ENCODE results near the gene OR11G2.
"Not testable (repeated sequence)": the region's sequence is repeated elsewhere in the genome, so short reads cannot be mapped to it uniquely, and the experiment has no call there.

OR11G2 gene

DNA sequence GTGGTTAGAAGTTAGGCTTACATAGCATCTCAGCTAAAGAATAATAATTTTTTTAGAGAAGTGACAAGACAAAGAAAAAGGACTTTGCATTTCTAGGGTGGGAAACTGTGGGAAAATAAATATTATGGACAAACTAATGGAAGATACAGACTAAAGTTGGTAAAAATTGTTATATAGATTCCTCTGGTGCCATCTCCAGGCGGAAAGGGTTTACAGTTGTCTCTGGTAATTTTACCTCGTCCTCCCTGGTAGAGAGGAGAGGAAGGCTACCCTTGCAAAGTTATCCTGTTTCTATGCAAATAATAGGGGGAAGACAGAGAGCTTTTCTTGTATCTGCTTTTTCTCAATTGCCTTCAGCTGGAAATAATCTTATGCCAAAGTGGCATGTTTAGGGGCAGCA, 5.2 kb downstream of the OR11G2 start:
- Histone ChIP-seq H3K4me3 (ENCODE audit: insufficient read length, low read depth) (no peak overlapping the region), H3K9ac (ENCODE audit: insufficient read length, low read depth) (no peak overlapping the region), H3K36me3 (ENCODE audit: insufficient read depth, insufficient read length, low read length) (no peaks in the 10 kb centered on the region), H3K27me3 (ENCODE audit: insufficient read depth, insufficient read length) (no peaks in the 10 kb centered on the region), H3K4me1 (ENCODE audit: insufficient read depth, insufficient read length) (no peaks in the 10 kb centered on the region), H3K9me3 (ENCODE audit: insufficient read depth, low read length) (no peaks in the 10 kb centered on the region)
- no peak for DNase-seq (ENCODE audit: low read depth, low spot score)
- TF ChIP-seq ZNF274 (IDR thresholded peaks at IDR 0.05; ENCODE audit: low read depth, low read length) (no peak), SUZ12 (IDR thresholded peaks at IDR 0.05; ENCODE audit: extremely low read depth, insufficient read depth, insufficient read length) (no peak), YY1 (IDR thresholded peaks at IDR 0.05; ENCODE audit: insufficient read depth, insufficient read length) (no peak)

DNA sequence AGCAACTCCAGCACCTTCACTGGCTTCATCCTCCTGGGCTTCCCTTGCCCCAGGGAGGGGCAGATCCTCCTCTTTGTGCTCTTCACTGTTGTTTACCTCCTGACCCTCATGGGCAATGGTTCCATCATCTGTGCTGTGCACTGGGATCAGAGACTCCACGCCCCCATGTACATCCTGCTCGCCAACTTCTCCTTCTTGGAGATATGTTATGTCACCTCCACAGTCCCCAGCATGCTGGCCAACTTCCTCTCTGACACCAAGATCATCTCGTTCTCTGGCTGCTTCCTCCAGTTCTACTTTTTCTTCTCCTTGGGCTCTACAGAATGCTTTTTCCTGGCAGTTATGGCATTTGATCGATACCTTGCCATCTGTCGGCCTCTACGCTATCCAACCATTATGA, 6.8 kb downstream of the OR11G2 start:
- TF ChIP-seq SUZ12 (IDR thresholded peaks at IDR 0.05; ENCODE audit: extremely low read depth, insufficient read depth, insufficient read length): no peak
- TF ChIP-seq ZNF274 (IDR thresholded peaks at IDR 0.05; ENCODE audit: low read depth, low read length): no peak
- no peak for TF ChIP-seq YY1 (IDR thresholded peaks at IDR 0.05; ENCODE audit: insufficient read depth, insufficient read length)
- no peak for DNase-seq (ENCODE audit: low read depth, low spot score)
- Histone ChIP-seq H3K36me3 (ENCODE audit: insufficient read depth, insufficient read length, low read length) (no peaks in the 10 kb centered on the region), H3K9me3 (ENCODE audit: insufficient read depth, low read length) (no peaks in the 10 kb centered on the region), H3K4me3 (ENCODE audit: insufficient read length, low read depth) (no peak overlapping the region), H3K4me1 (ENCODE audit: insufficient read depth, insufficient read length) (no peaks in the 10 kb centered on the region), H3K9ac (ENCODE audit: insufficient read length, low read depth) (no peak overlapping the region), H3K27me3 (ENCODE audit: insufficient read depth, insufficient read length) (no peaks in the 10 kb centered on the region)

DNA sequence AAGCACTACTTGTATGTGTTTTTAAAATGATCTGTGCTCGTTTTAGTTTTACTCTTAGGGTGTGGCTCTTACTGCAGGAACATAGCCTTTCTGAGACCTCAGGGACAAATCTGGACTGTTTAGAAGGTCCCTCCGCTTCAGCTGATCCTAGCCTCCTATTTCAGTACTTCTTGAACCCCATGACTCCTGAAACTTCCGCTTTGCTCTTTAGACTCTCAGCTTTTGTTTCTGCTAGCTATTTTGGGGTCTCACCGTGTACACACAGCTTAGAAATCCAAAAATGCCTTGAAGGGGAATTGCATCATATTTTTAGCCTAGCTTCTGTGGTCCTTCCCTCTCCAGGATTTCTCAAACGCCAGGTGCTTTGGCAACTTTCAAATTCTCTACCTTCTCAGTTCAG, 8.3 kb downstream of the OR11G2 start:
- Histone ChIP-seq H3K9me3 (ENCODE audit: insufficient read depth, low read length) (no peaks in the 10 kb centered on the region), H3K4me1 (ENCODE audit: insufficient read depth, insufficient read length) (no peaks in the 10 kb centered on the region), H3K9ac (ENCODE audit: insufficient read length, low read depth) (no peak overlapping the region), H3K36me3 (ENCODE audit: insufficient read depth, insufficient read length, low read length) (no peaks in the 10 kb centered on the region), H3K27me3 (ENCODE audit: insufficient read depth, insufficient read length) (no peaks in the 10 kb centered on the region), H3K4me3 (ENCODE audit: insufficient read length, low read depth) (no peak overlapping the region)
- no peak for DNase-seq (ENCODE audit: low read depth, low spot score)
- TF ChIP-seq SUZ12 (IDR thresholded peaks at IDR 0.05; ENCODE audit: extremely low read depth, insufficient read depth, insufficient read length): no peak
- no peak for TF ChIP-seq YY1 (IDR thresholded peaks at IDR 0.05; ENCODE audit: insufficient read depth, insufficient read length)
- no peak for TF ChIP-seq ZNF274 (IDR thresholded peaks at IDR 0.05; ENCODE audit: low read depth, low read length)

DNA sequence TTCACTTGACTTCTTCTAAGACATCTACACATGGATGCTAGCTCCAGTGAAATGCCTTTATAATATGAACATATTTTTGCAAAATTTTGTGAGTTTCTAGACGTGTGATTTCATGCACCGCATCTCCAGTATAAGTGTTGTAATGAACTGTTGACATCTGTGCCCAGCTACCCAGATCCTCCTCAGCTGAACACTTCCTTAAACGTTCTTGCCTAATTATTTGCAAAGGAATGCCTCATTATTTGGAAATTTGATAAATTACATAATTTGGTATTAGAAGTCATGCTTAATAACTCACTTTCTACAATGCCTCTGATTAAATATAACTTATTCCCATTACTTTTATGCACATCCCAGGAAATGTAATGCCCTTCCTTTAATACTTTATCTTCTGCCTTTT, 14.0 kb downstream of the OR11G2 start:
- no peaks in the 10 kb centered on the region for H3K4me1 ChIP-seq (ENCODE audit: insufficient read depth, insufficient read length)
- no peak overlapping the region for H3K9ac ChIP-seq (ENCODE audit: insufficient read length, low read depth)
- H3K4me3 ChIP-seq (ENCODE audit: insufficient read length, low read depth): no peak overlapping the region
- no peaks in the 10 kb centered on the region for H3K36me3 ChIP-seq (ENCODE audit: insufficient read depth, insufficient read length, low read length)
- H3K27me3 ChIP-seq (ENCODE audit: insufficient read depth, insufficient read length): no peaks in the 10 kb centered on the region
- TF ChIP-seq YY1 (IDR thresholded peaks at IDR 0.05; ENCODE audit: insufficient read depth, insufficient read length) (no peak), ZNF274 (IDR thresholded peaks at IDR 0.05; ENCODE audit: low read depth, low read length) (no peak), SUZ12 (IDR thresholded peaks at IDR 0.05; ENCODE audit: extremely low read depth, insufficient read depth, insufficient read length) (no peak)
- no peaks in the 10 kb centered on the region for H3K9me3 ChIP-seq (ENCODE audit: insufficient read depth, low read length)
- no peak for DNase-seq (ENCODE audit: low read depth, low spot score)

DNA sequence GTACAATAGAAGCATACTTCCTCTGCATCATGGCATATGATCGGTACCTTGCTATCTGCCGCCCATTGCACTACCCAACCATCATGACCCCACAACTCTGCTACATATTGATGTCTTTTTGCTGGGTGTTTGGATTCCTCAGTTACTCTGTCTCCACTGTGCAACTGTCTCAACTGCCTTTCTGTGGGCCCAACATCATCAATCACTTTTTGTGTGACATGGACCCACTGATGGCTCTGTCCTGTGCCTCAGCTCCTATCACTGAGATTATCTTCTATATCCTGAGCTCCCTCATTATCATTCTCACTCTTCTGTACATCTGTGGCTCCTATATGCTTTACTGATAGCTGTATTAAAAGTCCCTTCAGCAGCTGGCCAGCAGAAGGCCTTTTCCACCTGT, 18.9 kb downstream of the OR11G2 start:
- no peak for TF ChIP-seq ZNF274 (IDR thresholded peaks at IDR 0.05; ENCODE audit: low read depth, low read length)
- no peak for TF ChIP-seq SUZ12 (IDR thresholded peaks at IDR 0.05; ENCODE audit: extremely low read depth, insufficient read depth, insufficient read length)
- TF ChIP-seq YY1 (IDR thresholded peaks at IDR 0.05; ENCODE audit: insufficient read depth, insufficient read length): no peak

DNA sequence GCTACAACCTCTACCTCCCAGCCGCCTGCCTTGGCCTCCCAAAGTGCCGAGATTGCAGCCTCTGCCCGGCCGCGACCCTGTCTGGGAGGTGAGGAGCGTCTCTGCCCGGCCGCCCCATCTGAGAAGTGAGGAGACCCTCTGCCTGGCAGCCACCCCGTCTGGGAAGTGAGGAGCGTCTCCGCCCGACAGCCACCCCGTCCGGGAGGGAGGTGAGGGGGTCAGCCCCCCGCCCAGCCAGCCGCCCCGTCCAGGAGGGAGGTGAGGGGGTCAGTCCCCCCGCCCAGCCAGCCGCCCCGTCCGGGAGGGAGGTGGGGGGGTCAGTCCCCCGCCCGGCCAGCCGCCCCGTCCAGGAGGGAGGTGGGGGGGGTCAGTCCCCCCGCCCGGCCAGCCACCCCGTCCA, 21.7 kb downstream of the OR11G2 start:
- not testable (repeated sequence) for H3K9me3 ChIP-seq (ENCODE audit: insufficient read depth, low read length); H3K9ac ChIP-seq (ENCODE audit: insufficient read length, low read depth); H3K4me3 ChIP-seq (ENCODE audit: insufficient read length, low read depth); H3K27me3 ChIP-seq (ENCODE audit: insufficient read depth, insufficient read length); DNase-seq (ENCODE audit: low read depth, low spot score); H3K36me3 ChIP-seq (ENCODE audit: insufficient read depth, insufficient read length, low read length); H3K4me1 ChIP-seq (ENCODE audit: insufficient read depth, insufficient read length)

More for the DNA sequence above, 18.9 kb downstream of the OR11G2 start:
- Histone ChIP-seq H3K9ac (ENCODE audit: insufficient read length, low read depth) (no peak overlapping the region), H3K9me3 (ENCODE audit: insufficient read depth, low read length) (no peaks in the 10 kb centered on the region), H3K36me3 (ENCODE audit: insufficient read depth, insufficient read length, low read length) (no peaks in the 10 kb centered on the region), H3K4me3 (ENCODE audit: insufficient read length, low read depth) (no peak overlapping the region), H3K4me1 (ENCODE audit: insufficient read depth, insufficient read length) (no peaks in the 10 kb centered on the region), H3K27me3 (ENCODE audit: insufficient read depth, insufficient read length) (no peaks in the 10 kb centered on the region)
- no peak for DNase-seq (ENCODE audit: low read depth, low spot score)

DNA sequence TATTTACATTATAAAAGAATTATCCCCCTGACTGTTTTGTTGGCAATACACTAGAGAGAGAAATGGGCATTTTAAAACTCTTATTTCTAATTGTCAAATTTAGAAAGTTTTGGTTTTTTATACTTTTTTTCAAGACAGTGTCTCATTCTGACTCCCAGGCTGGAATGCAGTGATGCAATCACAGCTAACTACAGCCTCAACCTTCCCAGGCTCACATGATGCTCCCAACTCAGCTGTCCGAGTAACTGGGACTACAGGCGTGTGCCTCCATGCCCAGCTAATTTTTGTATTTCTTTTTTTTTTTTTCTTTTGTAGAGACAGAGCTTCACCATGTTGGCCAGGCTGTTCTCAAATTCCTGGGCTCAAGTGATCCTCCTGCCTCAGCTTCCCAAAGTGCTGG, 24.5 kb downstream of the OR11G2 start:
- TF ChIP-seq SUZ12 (IDR thresholded peaks at IDR 0.05; ENCODE audit: extremely low read depth, insufficient read depth, insufficient read length) (no peak), YY1 (IDR thresholded peaks at IDR 0.05; ENCODE audit: insufficient read depth, insufficient read length) (no peak), ZNF274 (IDR thresholded peaks at IDR 0.05; ENCODE audit: low read depth, low read length) (no peak)

DNA sequence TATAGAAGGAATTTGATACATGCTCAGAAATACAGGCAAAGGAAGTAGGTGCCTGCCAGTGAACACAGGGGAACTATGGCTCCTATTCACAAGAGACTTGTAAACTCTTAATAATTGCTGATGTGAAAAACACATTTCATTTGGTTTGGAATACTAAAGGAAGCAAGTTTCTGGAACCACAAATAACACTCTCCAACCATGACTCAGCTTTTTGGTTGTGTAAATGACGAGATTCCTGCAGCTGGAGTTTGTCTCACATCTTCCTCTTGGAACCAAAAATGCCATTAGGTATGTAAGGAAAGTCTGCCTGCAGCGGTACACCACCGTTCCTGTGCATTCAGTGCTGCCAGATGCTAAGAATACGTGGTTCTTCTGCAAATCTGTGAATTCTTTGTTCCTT, 28.3 kb downstream of the OR11G2 start:
- no peaks in the 10 kb centered on the region for H3K27me3 ChIP-seq (ENCODE audit: insufficient read depth, insufficient read length)
- H3K4me1 ChIP-seq (ENCODE audit: insufficient read depth, insufficient read length): no peaks in the 10 kb centered on the region
- H3K4me3 ChIP-seq (ENCODE audit: insufficient read length, low read depth): no peak overlapping the region
- TF ChIP-seq SUZ12 (IDR thresholded peaks at IDR 0.05; ENCODE audit: extremely low read depth, insufficient read depth, insufficient read length): no peak
- no peak for TF ChIP-seq YY1 (IDR thresholded peaks at IDR 0.05; ENCODE audit: insufficient read depth, insufficient read length)
- TF ChIP-seq ZNF274 (IDR thresholded peaks at IDR 0.05; ENCODE audit: low read depth, low read length): no peak
- H3K9me3 ChIP-seq (ENCODE audit: insufficient read depth, low read length): no peaks in the 10 kb centered on the region
- H3K9ac ChIP-seq (ENCODE audit: insufficient read length, low read depth): no peak overlapping the region
- H3K36me3 ChIP-seq (ENCODE audit: insufficient read depth, insufficient read length, low read length): no peaks in the 10 kb centered on the region
- DNase-seq (ENCODE audit: low read depth, low spot score): no peak

More for the DNA sequence above, 24.5 kb downstream of the OR11G2 start:
- Histone ChIP-seq H3K4me1 (ENCODE audit: insufficient read depth, insufficient read length) (no peaks in the 10 kb centered on the region), H3K9me3 (ENCODE audit: insufficient read depth, low read length) (no peaks in the 10 kb centered on the region), H3K4me3 (ENCODE audit: insufficient read length, low read depth) (no peak overlapping the region), H3K36me3 (ENCODE audit: insufficient read depth, insufficient read length, low read length) (no peaks in the 10 kb centered on the region), H3K27me3 (ENCODE audit: insufficient read depth, insufficient read length) (no peaks in the 10 kb centered on the region), H3K9ac (ENCODE audit: insufficient read length, low read depth) (no peak overlapping the region)
- DNase-seq (ENCODE audit: low read depth, low spot score): no peak
